Subcutaneous adipose tissue (tissue), 4 donors: Measurements from ENCODE around the gene CAB39. TPM values are rescaled to one million over a fixed set of nuclear protein-coding genes. Genes with fewer than 3 reads are reported as not detected.

Experiments used
- total RNA-seq, 4 donors: library from RNA; depleted of rRNA; stranded (reverse); fragments of >200 nt; gene quantifications; one replicate each; pipeline ENCODE4 v1.1.0, GENCODE V29; 2016
- TF ChIP-seq, protein P1 (sequence below): fragments of 450-650 bp; IDR thresholded peaks from one replicate; pipeline ENCODE4 v1.5.1; 2016; ENCODE audit warnings: low read depth, mild to moderate bottlenecking, control low read depth, antibody characterized with exemption, moderate library complexity

CAB39 gene
- total RNA-seq, 4 donors from 2014 or later: 93.8 to 142 (median 107) TPM

DNA sequence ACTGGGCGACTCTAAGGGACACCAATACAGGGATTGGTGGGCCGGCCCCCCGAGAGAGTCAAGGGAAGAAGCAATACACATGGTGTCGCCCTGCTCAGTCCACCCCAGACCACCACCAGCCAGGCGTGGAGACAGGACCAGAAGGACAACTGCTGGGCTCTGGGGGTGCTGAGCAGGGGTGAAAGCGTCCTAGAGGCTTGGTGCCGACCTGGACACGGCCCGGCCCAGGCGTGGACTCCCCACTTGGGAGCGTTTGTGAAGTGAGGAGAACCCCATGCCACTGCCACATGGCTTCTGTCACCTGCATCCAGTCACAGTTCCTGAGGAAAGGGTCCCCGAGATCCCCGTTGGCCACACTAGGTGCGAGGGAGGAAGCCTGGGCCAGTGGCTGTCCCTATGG lies 116.7 kb downstream of the CAB39 start:
- TF ChIP-seq, protein P1, sequence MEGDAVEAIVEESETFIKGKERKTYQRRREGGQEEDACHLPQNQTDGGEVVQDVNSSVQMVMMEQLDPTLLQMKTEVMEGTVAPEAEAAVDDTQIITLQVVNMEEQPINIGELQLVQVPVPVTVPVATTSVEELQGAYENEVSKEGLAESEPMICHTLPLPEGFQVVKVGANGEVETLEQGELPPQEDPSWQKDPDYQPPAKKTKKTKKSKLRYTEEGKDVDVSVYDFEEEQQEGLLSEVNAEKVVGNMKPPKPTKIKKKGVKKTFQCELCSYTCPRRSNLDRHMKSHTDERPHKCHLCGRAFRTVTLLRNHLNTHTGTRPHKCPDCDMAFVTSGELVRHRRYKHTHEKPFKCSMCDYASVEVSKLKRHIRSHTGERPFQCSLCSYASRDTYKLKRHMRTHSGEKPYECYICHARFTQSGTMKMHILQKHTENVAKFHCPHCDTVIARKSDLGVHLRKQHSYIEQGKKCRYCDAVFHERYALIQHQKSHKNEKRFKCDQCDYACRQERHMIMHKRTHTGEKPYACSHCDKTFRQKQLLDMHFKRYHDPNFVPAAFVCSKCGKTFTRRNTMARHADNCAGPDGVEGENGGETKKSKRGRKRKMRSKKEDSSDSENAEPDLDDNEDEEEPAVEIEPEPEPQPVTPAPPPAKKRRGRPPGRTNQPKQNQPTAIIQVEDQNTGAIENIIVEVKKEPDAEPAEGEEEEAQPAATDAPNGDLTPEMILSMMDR: no peak

DNA sequence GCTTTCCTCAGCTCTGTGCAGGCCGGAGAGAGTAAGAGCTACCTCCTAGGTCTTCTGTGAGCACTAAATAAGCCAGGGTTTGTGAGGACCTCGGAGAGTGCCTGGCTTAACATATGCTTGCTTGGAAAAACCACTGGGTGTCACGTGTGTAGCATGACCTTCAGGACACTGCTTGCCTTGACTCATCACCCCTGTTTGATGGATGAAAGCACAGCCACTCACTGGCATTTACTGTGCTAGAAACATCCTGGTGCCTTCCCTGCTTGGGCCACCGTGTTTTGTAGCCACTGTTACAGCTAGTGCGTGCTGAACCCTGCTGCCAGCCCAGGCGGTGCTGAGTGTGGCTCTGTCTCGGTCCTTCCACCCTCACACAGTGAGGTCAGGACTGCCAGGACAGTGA lies 117.3 kb downstream of the CAB39 start:
- TF ChIP-seq, protein P1: no peak

DNA sequence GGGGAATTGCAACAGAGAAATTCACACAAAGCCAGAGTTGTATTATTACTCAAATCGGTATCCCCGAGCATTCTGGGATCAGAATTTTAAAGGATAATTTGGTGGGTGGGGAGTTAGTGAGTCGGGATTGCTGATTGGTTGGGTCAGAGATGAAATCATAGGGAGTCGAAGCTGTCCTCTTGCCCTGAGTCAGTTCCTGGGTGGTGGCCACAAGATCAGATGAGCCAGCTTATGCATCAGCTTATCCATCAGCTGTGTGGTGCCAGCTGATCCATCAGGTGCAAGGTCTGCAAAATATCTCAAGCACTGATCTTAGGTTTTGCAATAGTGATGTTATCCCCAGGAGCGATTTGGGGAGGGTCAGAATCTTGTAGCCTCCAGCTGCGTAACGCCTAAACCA lies 117.8 kb downstream of the CAB39 start:
- TF ChIP-seq, protein P1: no peak

DNA sequence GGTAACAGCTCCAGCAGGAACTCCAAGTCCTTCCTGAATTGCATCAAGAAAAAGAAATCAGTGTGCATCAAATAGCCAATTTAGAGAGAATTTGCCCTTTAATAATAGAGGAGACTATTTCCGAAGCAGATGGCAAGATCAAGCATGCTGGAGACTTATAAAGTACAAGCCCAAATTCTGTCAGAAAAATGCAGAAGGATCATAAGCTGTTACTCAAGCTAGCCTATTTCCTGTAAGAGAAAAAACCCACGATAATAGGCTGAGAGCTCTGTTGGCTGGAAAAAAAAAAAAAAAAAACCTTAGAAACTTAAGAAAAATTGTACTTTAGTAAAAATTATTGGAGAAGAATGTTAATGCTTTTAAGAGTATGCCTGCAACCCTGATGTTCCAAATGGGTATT lies 127.7 kb downstream of the CAB39 start:
- TF ChIP-seq, protein P1: no peak

DNA sequence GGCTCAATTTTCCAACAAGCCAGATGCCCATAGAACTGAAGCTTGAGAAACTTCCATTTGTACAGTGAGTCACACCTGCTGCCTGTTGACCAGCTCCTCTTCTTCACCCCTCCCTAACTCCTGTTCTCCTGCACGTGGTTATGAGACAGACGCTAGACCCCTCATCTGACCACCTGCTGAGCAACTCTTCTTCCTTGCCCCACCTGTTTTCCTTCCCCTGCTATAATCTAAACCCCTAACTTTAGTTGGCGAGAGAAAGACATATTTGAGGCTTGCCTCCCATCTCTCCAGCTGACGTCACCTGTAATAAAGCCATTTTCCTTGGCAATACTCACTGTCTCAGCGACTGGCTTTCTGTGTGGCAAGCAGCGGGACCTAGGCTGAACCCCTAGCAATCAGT lies 129.8 kb downstream of the CAB39 start:
- TF ChIP-seq, protein P1: no peak

DNA sequence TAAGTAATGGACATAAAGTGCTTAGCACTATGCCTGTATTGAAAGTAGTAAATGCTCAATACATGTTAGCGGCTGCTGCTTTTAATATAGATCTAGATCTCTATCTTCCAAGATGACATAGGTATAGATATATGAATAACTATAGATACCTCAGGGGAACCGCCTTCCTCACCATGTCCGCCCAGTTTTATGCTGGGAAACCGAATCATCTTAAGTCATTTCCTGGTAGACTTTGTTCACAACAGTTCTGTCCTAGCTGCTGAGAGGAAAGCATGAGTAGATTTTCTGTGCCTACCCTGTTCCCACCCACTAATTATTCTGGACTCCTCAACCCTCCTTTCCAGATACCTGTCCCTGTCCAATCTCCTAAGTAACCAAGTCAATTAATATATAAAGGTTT lies 130.5 kb downstream of the CAB39 start:
- TF ChIP-seq, protein P1: no peak

DNA sequence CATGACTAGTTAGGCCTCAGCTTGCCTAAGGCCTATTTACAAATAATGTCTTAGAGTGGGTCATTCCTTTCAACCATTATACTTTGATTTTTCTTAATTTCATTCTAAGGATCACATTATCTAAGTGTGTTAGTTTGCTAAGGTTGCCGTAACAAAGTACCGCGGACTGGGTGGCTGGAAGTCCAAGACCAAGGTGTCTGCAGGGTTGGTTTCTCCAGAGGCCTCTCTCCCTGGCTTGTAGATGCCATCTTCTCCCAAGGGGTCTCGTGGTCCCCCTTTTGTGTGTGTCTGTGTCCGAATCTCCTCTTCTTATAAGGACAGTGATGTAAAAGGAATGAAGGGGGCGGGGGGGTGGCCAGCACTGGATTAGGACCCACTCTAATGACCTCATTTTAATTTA lies 133.7 kb downstream of the CAB39 start:
- TF ChIP-seq, protein P1: no peak
